Smooth muscle cell (in vitro differentiated cells): Measurements from ENCODE around the gene DUOX1. TPM values are rescaled to one million over a fixed set of nuclear protein-coding genes. Genes with fewer than 3 reads are reported as not detected.
A peak's percentile ranks its signal among the peaks of the same experiment; 100 is the strongest.

Source experiments
- DNase-seq: peaks from one replicate; lab custom pipeline; 2025; ENCODE audit not compliant: unreplicated experiment; lab: John Stamatoyannopoulos, UW
- H2AFZ ChIP-seq: fragments of 200-600 bp; sonication (generic); 2 replicates; pipeline ENCODE4 v1.6.0; 2016; ENCODE audit warnings: antibody characterized with exemption, low read depth, mild to moderate bottlenecking
- H3F3A ChIP-seq: fragments of 200-600 bp; sonication (generic); 2 replicates; pipeline ENCODE4 v1.6.0; 2017; ENCODE audit warnings: antibody characterized with exemption, low read depth
- H3K27ac ChIP-seq: fragments of 200-600 bp; sonication (generic); 2 replicates; pipeline ENCODE4 v1.5.1; 2016; ENCODE audit warnings: low read depth, mild to moderate bottlenecking
- H3K27me3 ChIP-seq: fragments of 200-600 bp; sonication (generic); 2 replicates; pipeline ENCODE4 v1.6.1; 2016; ENCODE audit warnings: low read depth, mild to moderate bottlenecking
- H3K36me3 ChIP-seq: fragments of 200-600 bp; sonication (generic); 2 replicates; pipeline ENCODE4 v1.5.1; 2016; ENCODE audit warnings: low read depth
- H3K4me1 ChIP-seq: fragments of 200-600 bp; sonication (generic); 2 replicates; pipeline ENCODE4 v1.5.1; 2016; ENCODE audit warnings: low read depth
- H3K4me2 ChIP-seq: fragments of 200-600 bp; sonication (generic); 2 replicates; pipeline ENCODE4 v1.6.0; 2016; ENCODE audit warnings: mild to moderate bottlenecking
- H3K4me3 ChIP-seq: fragments of 200-600 bp; sonication (generic); 2 replicates; pipeline ENCODE4 v1.5.1; 2016; ENCODE audit warnings: mild to moderate bottlenecking
- H3K79me2 ChIP-seq: fragments of 200-600 bp; sonication (generic); 2 replicates; pipeline ENCODE4 v1.6.0; 2016; ENCODE audit warnings: low read depth, mild to moderate bottlenecking
- H3K9ac ChIP-seq: fragments of 200-600 bp; sonication (generic); 2 replicates; pipeline ENCODE4 v1.6.0; 2016; ENCODE audit warnings: low read depth
- H3K9me3 ChIP-seq: fragments of 200-600 bp; sonication (generic); replicated peaks from 2 replicates; pipeline ENCODE4 v1.5.1; 2016; ENCODE audit warnings: low read depth
- H4K20me1 ChIP-seq: fragments of 200-600 bp; sonication (generic); 2 replicates; pipeline ENCODE4 v1.6.0; 2016; ENCODE audit warnings: low read depth
- CTCF ChIP-seq: fragments of 200-600 bp; sonication (generic); IDR thresholded peaks from 2 replicates; pipeline ENCODE4 v1.5.1; 2017; ENCODE audit warnings: borderline replicate concordance, mild to moderate bottlenecking, antibody characterized with exemption; ENCODE audit not compliant: insufficient read depth, poor library complexity, severe bottlenecking
- WGBS: methylation state at CpG from one replicate; pipeline ENCODE4 v1.1.7; 2016; ENCODE audit warnings: low lambda C conversion rate; 5-methylcytosine and 5-hydroxymethylcytosine counted together
- polyA plus RNA-seq: library from polyadenylated mRNA; unstranded; fragments of >200 nt; fragmentation: Nextera tagmentation; extraction: Ambion mirVana; gene quantifications from 2 replicates; pipeline ENCODE4 v1.2.1, GENCODE V29; 2016
- total RNA-seq: library from RNA; depleted of rRNA; stranded (reverse); fragments of >200 nt; gene quantifications from 2 replicates; pipeline ENCODE4 v1.2.3, GENCODE V29; 2014

Gene DUOX1
- total and polyA plus RNA-seq, 2 experiments from 2014 or later, result 4.4 to 5.8 TPM

DNA sequence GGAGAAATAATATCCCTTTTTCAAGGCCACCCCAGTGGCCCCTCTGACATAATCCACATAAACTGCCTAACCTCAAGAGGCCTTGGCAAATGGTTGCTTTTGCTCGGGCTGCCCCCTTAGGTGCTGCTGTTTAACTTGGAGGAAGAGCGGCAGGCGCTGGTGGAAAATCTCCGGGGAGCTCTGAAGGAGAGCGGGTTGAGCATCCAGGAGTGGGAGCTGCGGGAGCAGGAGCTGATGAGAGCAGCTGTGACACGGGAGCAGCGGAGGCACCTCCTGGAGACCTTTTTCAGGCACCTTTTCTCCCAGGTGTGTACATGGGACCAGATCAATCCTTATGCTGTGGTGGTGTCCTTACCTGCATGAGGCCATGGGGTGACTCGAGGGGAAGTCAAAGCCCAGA, 15.0 kb downstream of the DUOX1 start:
- DNase-seq, result no peak
- Histone ChIP-seq H3K27me3 (no peaks in the 10 kb centered on the region), H3K9me3 (no peaks in the 10 kb centered on the region), H3K4me2 (no peak overlapping the region), H3K4me1 (no peaks in the 10 kb centered on the region), H2AFZ (no peak overlapping the region), H3K79me2 (no peaks in the 10 kb centered on the region), H3K9ac (no peak overlapping the region), H3K36me3 (no peaks in the 10 kb centered on the region), H4K20me1 (no peaks in the 10 kb centered on the region), H3K27ac (no peak overlapping the region), H3K4me3 (no peak overlapping the region), H3F3A (no peaks in the 10 kb centered on the region)
- WGBS, result 87% methylated on average over 9 of the region's 9 CpGs
- no peak for TF ChIP-seq CTCF

DNA sequence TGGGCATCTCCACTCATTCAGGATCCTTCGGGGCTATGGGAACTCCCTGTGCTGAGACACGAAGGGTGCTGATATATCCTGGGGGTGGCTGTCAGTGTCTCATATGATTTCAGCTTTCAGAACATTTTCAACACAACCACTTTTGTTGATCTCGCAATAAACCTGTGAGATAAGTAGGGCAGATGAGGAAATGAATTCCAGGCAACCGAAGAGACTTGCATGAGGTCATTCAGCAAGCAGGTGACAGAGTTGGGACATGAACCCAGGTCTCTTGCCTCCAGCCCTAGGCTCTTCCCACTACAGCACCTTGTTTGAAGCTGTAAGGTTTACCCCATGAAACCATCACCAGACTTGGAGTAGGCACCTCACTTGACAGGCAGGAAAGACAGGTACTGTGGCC, 16.6 kb downstream of the DUOX1 start:
- no peak for TF ChIP-seq CTCF
- 90% methylated on average over 4 of the region's 4 CpGs for WGBS
- Histone ChIP-seq H3K79me2 (no peaks in the 10 kb centered on the region), H3K27me3 (no peaks in the 10 kb centered on the region), H3K4me1 (no peaks in the 10 kb centered on the region), H2AFZ (no peak overlapping the region), H3K9me3 (no peaks in the 10 kb centered on the region), H3K4me3 (no peak overlapping the region), H3K36me3 (no peaks in the 10 kb centered on the region), H3K4me2 (no peak overlapping the region), H4K20me1 (no peaks in the 10 kb centered on the region), H3F3A (no peaks in the 10 kb centered on the region), H3K27ac (peak overlapping the region; percentile 35), H3K9ac (no peak overlapping the region)
- DNase-seq, result no peak

DNA sequence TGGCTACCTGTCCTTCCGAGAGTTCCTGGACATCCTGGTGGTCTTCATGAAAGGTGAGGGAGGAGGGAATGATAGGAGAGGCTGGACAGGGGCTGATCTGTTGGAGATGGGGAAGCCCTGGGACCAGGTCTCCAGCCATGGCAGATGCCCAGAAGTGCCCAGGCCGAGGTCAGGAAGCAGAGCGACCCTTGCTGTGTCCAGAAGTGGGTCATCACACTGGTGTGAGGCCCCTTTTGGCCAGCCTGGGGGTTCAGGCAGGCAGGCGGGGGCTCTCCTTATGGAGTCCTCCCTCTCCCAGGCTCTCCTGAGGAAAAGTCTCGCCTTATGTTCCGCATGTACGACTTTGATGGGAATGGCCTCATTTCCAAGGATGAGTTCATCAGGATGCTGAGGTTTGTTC, 17.8 kb downstream of the DUOX1 start:
- H3K4me2 ChIP-seq, result no peak overlapping the region
- no peaks in the 10 kb centered on the region for H3K4me1 ChIP-seq
- no peak for TF ChIP-seq CTCF
- WGBS, result 97% methylated on average over 7 of the region's 7 CpGs
- no peaks in the 10 kb centered on the region for H3K36me3 ChIP-seq
- H3K27me3 ChIP-seq, result no peaks in the 10 kb centered on the region
- H3K27ac ChIP-seq, result no peak overlapping the region
- no peak for DNase-seq
- no peaks in the 10 kb centered on the region for H3F3A ChIP-seq
- H3K79me2 ChIP-seq, result no peaks in the 10 kb centered on the region
- no peak overlapping the region for H3K4me3 ChIP-seq
- no peaks in the 10 kb centered on the region for H4K20me1 ChIP-seq
- no peak overlapping the region for H3K9ac ChIP-seq
- no peak overlapping the region for H2AFZ ChIP-seq
- H3K9me3 ChIP-seq, result no peaks in the 10 kb centered on the region
